Transverse colon (tissue), 4 donors: ENCODE results near the gene TSC22D3.
A peak's percentile ranks its signal among the peaks of the same experiment; 100 is the strongest.

Experiments used
- CTCF ChIP-seq, 5 experiments: fragments of 200-600 bp in 3 of 5; fragments of 450-650 bp in 2 of 5; sonication (generic) in 3 of 5; IDR thresholded peaks; 1 replicate in 2 of 5; 2 replicates in 3 of 5; pipeline ENCODE4 v1.5.1; 2016 to 2017; ENCODE audit warnings: antibody characterized with exemption in 5 of 5, inconsistent platforms in 3 of 5, mild to moderate bottlenecking in 2 of 5, moderate library complexity in 1 of 5
- EP300 ChIP-seq: sonication (generic); formaldehyde crosslinking; IDR thresholded peaks from one replicate; pipeline ENCODE4 v1.6.1; 2017; ENCODE audit warnings: antibody characterized with exemption, low read depth
- POLR2A ChIP-seq: fragments of 450-650 bp; IDR thresholded peaks from one replicate; pipeline ENCODE4 v1.6.1; 2016; ENCODE audit warnings: antibody characterized with exemption, mild to moderate bottlenecking, moderate library complexity
- POLR2AphosphoS5 ChIP-seq, 3 donors: sonication (generic); formaldehyde crosslinking; IDR thresholded peaks; one replicate each; pipeline ENCODE4 v1.6.1; 2016; ENCODE audit warnings: antibody characterized with exemption in 3 of 3

GRCh38 chrX:107715331-107716117 is 60.1 kb downstream of the TSC22D3 start:
- TF ChIP-seq POLR2AphosphoS5 (IDR thresholded peaks at IDR 0.05), result peak in 2 of 3 donors; percentile 3 to 47
- peak; percentile 47 for TF ChIP-seq POLR2A
- TF ChIP-seq CTCF (IDR thresholded peaks at IDR 0.05), result no peak
- no peak for TF ChIP-seq EP300
